HG02642 (cell line): ENCODE results near the gene TEX2.

ENCODE experiments used
- ATAC-seq: cut with Tn5 transposase; IDR thresholded peaks from one replicate; pipeline ENCODE4 v1.9.1; 2021; ENCODE audit warnings: mild to moderate bottlenecking; ENCODE audit not compliant: unreplicated experiment, poor library complexity

TEX2 gene

DNA sequence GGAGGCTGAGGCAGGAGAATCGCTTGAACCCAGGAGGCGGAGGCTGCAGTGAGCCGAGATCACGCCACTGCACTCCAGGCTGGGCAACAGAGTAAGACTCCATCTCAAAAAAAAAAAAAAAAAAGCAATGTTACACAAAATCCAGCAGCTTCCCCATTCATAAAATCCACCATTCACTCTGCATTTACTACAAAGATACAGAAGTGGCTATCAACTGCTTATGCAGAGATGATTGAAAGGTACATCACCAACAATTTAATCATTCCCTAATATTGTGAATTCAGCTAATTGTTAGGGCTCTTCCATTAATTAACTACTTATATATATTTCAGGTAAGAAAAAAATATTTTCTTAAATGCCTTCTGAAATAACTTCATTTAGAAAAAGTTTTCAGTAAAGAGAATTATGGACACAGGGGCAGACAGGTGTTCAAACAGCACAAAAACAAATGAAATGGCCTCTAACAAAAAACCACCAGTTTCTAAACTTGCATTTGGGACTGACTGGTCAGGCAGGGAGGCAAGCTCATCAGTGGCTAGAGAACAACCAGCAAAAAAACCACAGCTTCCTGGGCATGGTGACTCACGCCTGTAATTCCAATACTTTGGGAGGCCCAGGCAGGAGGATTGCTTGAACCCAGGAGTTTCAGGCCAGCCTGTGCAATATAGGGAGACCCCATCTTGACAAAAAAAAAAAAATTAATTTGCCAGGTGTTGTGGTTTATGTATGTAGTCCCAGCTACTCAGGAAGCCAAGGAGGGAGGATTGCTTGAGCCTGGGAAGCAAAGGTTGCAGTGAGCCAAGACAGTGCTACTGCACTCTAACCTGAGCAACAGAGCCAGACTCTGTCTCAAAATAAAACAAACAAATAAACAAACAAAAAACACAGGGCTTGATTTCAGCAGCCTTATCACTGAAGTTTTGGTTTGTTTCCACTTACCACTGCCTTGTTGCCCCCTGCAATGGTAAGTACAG lies 159.4 kb downstream of the TEX2 start:
- ATAC-seq: no peak

DNA sequence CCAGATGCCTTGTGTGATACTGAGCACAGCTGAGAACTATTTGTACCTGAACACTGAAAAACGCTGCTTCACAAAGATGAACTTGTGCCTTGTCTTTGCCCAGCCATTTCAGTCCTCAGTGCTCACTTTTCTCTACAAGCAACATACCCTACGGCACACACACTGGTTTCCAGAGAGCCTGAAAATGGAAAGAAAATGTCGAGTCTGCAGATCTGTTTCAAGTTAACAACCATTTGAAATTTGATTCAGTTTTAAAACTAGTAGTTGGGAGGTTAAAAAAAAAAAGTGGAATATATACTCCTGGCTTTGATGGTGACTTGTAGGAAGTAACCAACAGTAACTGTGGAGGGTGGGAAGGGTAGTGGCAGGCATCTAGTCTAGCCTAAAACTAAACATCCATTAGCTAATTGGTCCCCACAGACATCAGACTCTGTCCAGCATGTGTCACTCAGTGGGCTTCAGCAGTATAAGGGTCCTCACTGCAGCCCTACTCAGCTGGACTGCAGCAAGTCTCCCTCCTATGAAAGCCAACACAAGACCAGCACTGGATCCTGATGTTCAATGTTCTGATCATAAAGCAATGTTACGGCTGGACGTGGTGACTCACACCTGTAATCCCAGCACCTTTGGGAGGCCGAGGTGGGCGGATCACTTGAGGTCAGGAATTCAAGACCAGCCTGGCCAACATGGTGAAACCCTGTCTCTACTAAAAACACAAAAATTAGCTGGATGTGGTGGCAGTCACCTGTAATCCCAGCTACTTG lies 160.3 kb downstream of the TEX2 start:
- no peak for ATAC-seq

DNA sequence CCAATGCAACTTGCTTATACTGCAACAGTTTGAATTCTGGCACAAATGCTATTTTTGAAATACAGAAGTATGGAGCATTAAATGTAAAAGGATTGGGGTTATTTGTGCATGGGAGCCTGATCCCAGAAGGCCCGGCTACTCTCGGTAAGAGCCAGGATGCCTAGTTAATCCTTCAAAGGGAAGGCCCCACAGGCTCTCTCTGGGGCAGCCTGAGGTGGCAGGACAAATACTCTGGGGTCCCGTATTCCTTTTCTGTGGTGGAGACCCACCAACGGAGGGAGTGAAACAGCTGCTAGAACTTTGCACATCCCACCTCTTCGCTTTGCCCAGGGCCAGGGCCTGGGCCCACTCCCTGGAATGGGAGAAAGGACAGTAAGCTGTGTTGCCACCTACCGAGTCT lies 163.5 kb downstream of the TEX2 start:
- no peak for ATAC-seq
